GM19239 (cell line): ENCODE results near the gene IGSF3.

Source experiments
- DNase-seq: peaks from one replicate; pipeline ENCODE4 v3.0.0; 2011; ENCODE audit warnings: low spot score; ENCODE audit not compliant: insufficient read length
- FAIRE-seq: peaks from 2 replicates; lab custom pipeline; 2011; peaks lifted over from hg19 to GRCh38; lab: Jason Lieb, UNC

The IGSF3 gene

GRCh38 chr1:116690396-116690848 lies 22.9 kb upstream of the IGSF3 start:
- FAIRE-seq (no peak), DNase-seq (no peak)

- DNase-seq, result no peak
- no peak for FAIRE-seq
Observed at GRCh38 chr1:116686723-116687352, 19.3 kb upstream of the IGSF3 start.

- DNase-seq, result no peak
- no peak for FAIRE-seq
Observed at GRCh38 chr1:116686175-116686574, 18.6 kb upstream of the IGSF3 start.

GRCh38 chr1:116684575-116684974 lies 17.0 kb upstream of the IGSF3 start:
- DNase-seq (no peak), FAIRE-seq (no peak)

GRCh38 chr1:116682641-116683221 lies 15.2 kb upstream of the IGSF3 start:
- DNase-seq (no peak), FAIRE-seq (no peak)

- FAIRE-seq (no peak), DNase-seq (no peak)
Observed at GRCh38 chr1:116681343-116681899, 13.9 kb upstream of the IGSF3 start.

- DNase-seq (no peak), FAIRE-seq (no peak)
Observed at GRCh38 chr1:116680752-116681151, 13.2 kb upstream of the IGSF3 start.

- DNase-seq (no peak), FAIRE-seq (no peak)
Observed at GRCh38 chr1:116679828-116680628, 12.5 kb upstream of the IGSF3 start.

- no peak for DNase-seq
Observed at GRCh38 chr1:116679091-116679827, 11.7 kb upstream of the IGSF3 start.

GRCh38 chr1:116678732-116679090 lies 11.2 kb upstream of the IGSF3 start:
- FAIRE-seq (no peak), DNase-seq (no peak)

More at GRCh38 chr1:116679091-116679827, 11.7 kb upstream of the IGSF3 start:
- FAIRE-seq, result no peak

GRCh38 chr1:116677474-116678062 lies 10.0 kb upstream of the IGSF3 start:
- DNase-seq, result no peak
- no peak for FAIRE-seq

GRCh38 chr1:116676291-116676690 lies 8.8 kb upstream of the IGSF3 start:
- DNase-seq (no peak), FAIRE-seq (no peak)

- FAIRE-seq (no peak), DNase-seq (no peak)
Observed at GRCh38 chr1:116674751-116675150, 7.2 kb upstream of the IGSF3 start.

GRCh38 chr1:116674011-116674531 lies 6.5 kb upstream of the IGSF3 start:
- FAIRE-seq (no peak), DNase-seq (no peak)

GRCh38 chr1:116671912-116672311 lies 4.4 kb upstream of the IGSF3 start:
- DNase-seq, result no peak
- FAIRE-seq, result no peak

- DNase-seq (no peak), FAIRE-seq (no peak)
Observed at GRCh38 chr1:116671072-116671760, 3.7 kb upstream of the IGSF3 start.

- FAIRE-seq, result no peak
- DNase-seq, result no peak
Observed at GRCh38 chr1:116668277-116668676, 744 bp upstream of the IGSF3 start.

- no peak for DNase-seq
- FAIRE-seq, result no peak
Observed at GRCh38 chr1:116667078-116667574, 407 bp downstream of the IGSF3 start.
